ENCODE results near the gene CELF2. TPM values are rescaled to one million over a fixed set of nuclear protein-coding genes. Genes with fewer than 3 reads are reported as not detected.

Gene CELF2
- total RNA-seq, 1 donor from 2014 or later = 31.6 TPM

DNA sequence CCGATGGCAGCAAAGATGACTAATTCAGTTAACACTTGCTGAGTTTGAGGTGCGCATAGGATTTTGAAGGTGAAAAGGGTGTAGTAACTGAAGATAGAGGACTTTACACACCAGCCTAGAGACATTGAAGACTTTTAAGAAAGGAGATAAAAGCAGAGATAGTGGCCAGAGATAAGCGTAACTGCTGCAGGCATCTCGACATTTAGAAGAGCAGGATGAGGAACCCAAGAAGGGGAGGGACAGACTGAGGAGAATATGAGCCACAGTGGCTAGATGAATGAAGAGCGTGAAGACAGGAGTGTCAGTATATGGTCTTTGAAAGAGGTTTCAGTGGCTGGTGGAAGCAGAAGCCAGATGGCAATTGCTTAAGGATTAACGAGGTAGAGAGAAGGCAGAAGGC lies 71.6 kb downstream of the CELF2 start:
- no peak overlapping the region for H3K27ac Mint-ChIP-seq
- no peaks in the 10 kb centered on the region for H3K27me3 ChIP-seq
- H3K9me3 Mint-ChIP-seq = peaks cover under 1% of the 10 kb centered on the region
- no peak overlapping the region for H3K4me3 ChIP-seq
- H3K9me3 ChIP-seq (ENCODE audit: low read depth) = no peaks in the 10 kb centered on the region
- no peak overlapping the region for H3K4me2 ChIP-seq
- H3K27ac ChIP-seq = no peak overlapping the region
- H3K4me1 Mint-ChIP-seq = peaks cover 6% of the 10 kb centered on the region
- H3K36me3 ChIP-seq = no peaks in the 10 kb centered on the region
- no peaks in the 10 kb centered on the region for H3K79me2 ChIP-seq (ENCODE audit: low read depth)
- H4K20me1 ChIP-seq (ENCODE audit: low read depth) = no peaks in the 10 kb centered on the region
- H3K27me3 Mint-ChIP-seq (ENCODE audit: insufficient read depth, low read depth) = no peaks in the 10 kb centered on the region
- no peak for TF ChIP-seq CTCF (IDR thresholded peaks at IDR 0.05)
- TF ChIP-seq EZH2phosphoT487 (IDR thresholded peaks at IDR 0.05) = no peak
- TF ChIP-seq EZH2 (IDR thresholded peaks at IDR 0.05) = no peak
- no peaks in the 10 kb centered on the region for H3F3A ChIP-seq (ENCODE audit: low read depth)
- H2AFZ ChIP-seq (replicated peaks) = no peak overlapping the region
- no peak overlapping the region for H3K9ac ChIP-seq
- no peaks in the 10 kb centered on the region for H3K36me3 Mint-ChIP-seq
- no peak overlapping the region for H3K4me3 Mint-ChIP-seq
- DNase-seq (ENCODE audit: low spot score) = no peak
- H3K4me1 ChIP-seq = no peaks in the 10 kb centered on the region

- H3K27ac Mint-ChIP-seq = no peak overlapping the region
- H3K36me3 Mint-ChIP-seq = no peaks in the 10 kb centered on the region
- Histone ChIP-seq H2AFZ (replicated peaks) (no peak overlapping the region), H3F3A (ENCODE audit: low read depth) (peaks cover 9% of the 10 kb centered on the region), H3K27ac (no peak overlapping the region), H3K4me1 (peaks cover 21% of the 10 kb centered on the region), H3K9ac (no peak overlapping the region), H3K79me2 (ENCODE audit: low read depth) (no peaks in the 10 kb centered on the region), H3K4me2 (no peak overlapping the region), H3K4me3 (no peak overlapping the region), H3K36me3 (no peaks in the 10 kb centered on the region), H4K20me1 (ENCODE audit: low read depth) (no peaks in the 10 kb centered on the region), H3K27me3 (no peaks in the 10 kb centered on the region), H3K9me3 (ENCODE audit: low read depth) (no peaks in the 10 kb centered on the region)
- no peak for TF ChIP-seq CTCF (IDR thresholded peaks at IDR 0.05)
- no peak for TF ChIP-seq EZH2phosphoT487 (IDR thresholded peaks at IDR 0.05)
- TF ChIP-seq EZH2 (IDR thresholded peaks at IDR 0.05) = no peak
- H3K4me3 Mint-ChIP-seq = no peak overlapping the region
- H3K27me3 Mint-ChIP-seq (ENCODE audit: insufficient read depth, low read depth) = no peaks in the 10 kb centered on the region
- H3K4me1 Mint-ChIP-seq = peaks cover 14% of the 10 kb centered on the region
- no peak for DNase-seq (ENCODE audit: low spot score)
- no peaks in the 10 kb centered on the region for H3K9me3 Mint-ChIP-seq
These were observed 73.9 kb downstream of the CELF2 start for GRCh38 chr10:11091517-11092102.

GRCh38 chr10:11093771-11094736 lies 76.4 kb downstream of the CELF2 start:
- Mint-ChIP-seq H3K27ac (no peak overlapping the region), H3K4me1 (peaks cover 14% of the 10 kb centered on the region)

More at GRCh38 chr10:11093771-11094736, 76.4 kb downstream of the CELF2 start:
- Histone ChIP-seq H3K4me3 (no peak overlapping the region), H3K9ac (no peak overlapping the region), H2AFZ (replicated peaks) (no peak overlapping the region), H3K4me1 (peaks cover 25% of the 10 kb centered on the region), H3K36me3 (no peaks in the 10 kb centered on the region), H3K79me2 (ENCODE audit: low read depth) (no peaks in the 10 kb centered on the region), H4K20me1 (ENCODE audit: low read depth) (no peaks in the 10 kb centered on the region), H3K27me3 (no peaks in the 10 kb centered on the region), H3K27ac (no peak overlapping the region), H3K9me3 (ENCODE audit: low read depth) (no peaks in the 10 kb centered on the region), H3F3A (ENCODE audit: low read depth) (peaks cover 15% of the 10 kb centered on the region), H3K4me2 (no peak overlapping the region)
- Mint-ChIP-seq H3K4me3 (no peak overlapping the region), H3K36me3 (peaks cover 2% of the 10 kb centered on the region), H3K9me3 (peaks cover 10% of the 10 kb centered on the region), H3K27me3 (ENCODE audit: insufficient read depth, low read depth) (no peaks in the 10 kb centered on the region)
- TF ChIP-seq EZH2 (IDR thresholded peaks at IDR 0.05) (no peak), EZH2phosphoT487 (IDR thresholded peaks at IDR 0.05) (no peak), CTCF (IDR thresholded peaks at IDR 0.05) (no peak)
- DNase-seq (ENCODE audit: low spot score) = no peak
